SK-N-SH treated with all-trans-retinoic acid at 6 μM for 48 hours (cell line): ENCODE data around the gene SFPQ.
A peak's percentile ranks its signal among the peaks of the same experiment; 100 is the strongest.

Experiments
- ATAC-seq: fragments of 200-7000 bp; cut with Tn5 transposase; 3 replicates; pipeline ENCODE4 v1.9.1; 2020; ENCODE audit warnings: mild to moderate bottlenecking, moderate library complexity
- ARNTL ChIP-seq: fragments of 450-650 bp; formaldehyde crosslinking; IDR thresholded peaks from 2 replicates; pipeline ENCODE4 v1.5.0; 2020; ENCODE audit warnings: low read depth, mild to moderate bottlenecking, moderate library complexity, borderline replicate concordance
- CREB5 ChIP-seq: fragments of 250-450 bp; sonication (Bioruptor Pico); IDR thresholded peaks from 2 replicates; pipeline ENCODE4 v1.5.1; 2020; ENCODE audit warnings: low read depth, mild to moderate bottlenecking, moderate library complexity
- CSDC2 ChIP-seq: fragments of 250-450 bp; sonication (Bioruptor Pico); IDR thresholded peaks from 2 replicates; pipeline ENCODE4 v1.5.0; 2020; ENCODE audit warnings: mild to moderate bottlenecking, moderate library complexity
- CSRNP3 ChIP-seq: fragments of 250-450 bp; sonication (Bioruptor Pico); IDR thresholded peaks from 2 replicates; pipeline ENCODE4 v1.5.1; 2021; ENCODE audit warnings: mild to moderate bottlenecking, moderate library complexity
- ESRRG ChIP-seq: fragments of 250-450 bp; sonication (Bioruptor Pico); IDR thresholded peaks from 2 replicates; pipeline ENCODE4 v1.6.1; 2021; ENCODE audit warnings: mild to moderate bottlenecking
- GLIS3 ChIP-seq: fragments of 250-450 bp; sonication (Bioruptor Pico); IDR thresholded peaks from 2 replicates; pipeline ENCODE4 v1.5.0; 2020; ENCODE audit warnings: mild to moderate bottlenecking, moderate library complexity
- ISL1 ChIP-seq: fragments of 250-450 bp; sonication (Bioruptor Pico); IDR thresholded peaks from 2 replicates; pipeline ENCODE4 v2.1.2; 2022; ENCODE audit warnings: mild to moderate bottlenecking, moderate library complexity
- OSR1 ChIP-seq: fragments of 250-450 bp; sonication (Bioruptor Pico); IDR thresholded peaks from 2 replicates; pipeline ENCODE4 v1.8.0; 2022; ENCODE audit warnings: moderate library complexity, mild to moderate bottlenecking, inconsistent platforms
- PATZ1 ChIP-seq: fragments of 250-450 bp; sonication (Bioruptor Pico); IDR thresholded peaks from 2 replicates; pipeline ENCODE4 v1.8.0; 2020; ENCODE audit warnings: mild to moderate bottlenecking, moderate library complexity, borderline replicate concordance
- POU6F1 ChIP-seq: fragments of 250-450 bp; sonication (Bioruptor Pico); IDR thresholded peaks from 2 replicates; pipeline ENCODE4 v1.8.0; 2021; ENCODE audit warnings: low read depth, mild to moderate bottlenecking, moderate library complexity, borderline replicate concordance
- PPARA ChIP-seq: fragments of 250-450 bp; sonication (Bioruptor Pico); IDR thresholded peaks from 2 replicates; pipeline ENCODE4 v1.5.0; 2020; ENCODE audit warnings: mild to moderate bottlenecking, borderline replicate concordance
- RARB ChIP-seq: fragments of 250-450 bp; sonication (Bioruptor Pico); IDR thresholded peaks from 2 replicates; pipeline ENCODE4 v1.8.0; 2021; ENCODE audit warnings: mild to moderate bottlenecking, moderate library complexity
- SNAI2 ChIP-seq: fragments of 250-450 bp; sonication (Bioruptor Pico); IDR thresholded peaks from 2 replicates; pipeline ENCODE4 v1.5.0; 2020; ENCODE audit warnings: mild to moderate bottlenecking, moderate library complexity
- TCF4 ChIP-seq: fragments of 250-450 bp; sonication (Bioruptor Pico); IDR thresholded peaks from 2 replicates; pipeline ENCODE4 v1.8.0; 2021; ENCODE audit warnings: mild to moderate bottlenecking, moderate library complexity, borderline replicate concordance
- TOX ChIP-seq: fragments of 250-450 bp; sonication (Bioruptor Pico); IDR thresholded peaks from 2 replicates; pipeline ENCODE4 v1.8.0; 2021; ENCODE audit warnings: mild to moderate bottlenecking, moderate library complexity, borderline replicate concordance
- ZC3H10 ChIP-seq: fragments of 250-450 bp; sonication (Bioruptor Pico); IDR thresholded peaks from 2 replicates; pipeline ENCODE4 v1.5.1; 2021; ENCODE audit warnings: mild to moderate bottlenecking, moderate library complexity
- ZFP3 ChIP-seq: fragments of 250-450 bp; sonication (Bioruptor Pico); IDR thresholded peaks from 2 replicates; pipeline ENCODE4 v1.5.0; 2020; ENCODE audit warnings: mild to moderate bottlenecking, moderate library complexity
- ZFP30 ChIP-seq: fragments of 450-650 bp; formaldehyde crosslinking; IDR thresholded peaks from 2 replicates; pipeline ENCODE4 v1.5.0; 2022; ENCODE audit warnings: mild to moderate bottlenecking, moderate library complexity
- ZNF565 ChIP-seq: fragments of 450-650 bp; formaldehyde crosslinking; conservative IDR thresholded peaks from 2 replicates; pipeline ENCODE4 v1.5.0; 2020; ENCODE audit warnings: low read depth, mild to moderate bottlenecking, moderate library complexity
- ZNF70 ChIP-seq: fragments of 450-650 bp; formaldehyde crosslinking; IDR thresholded peaks from 2 replicates; pipeline ENCODE4 v1.5.0; 2020; ENCODE audit warnings: mild to moderate bottlenecking, moderate library complexity
- ZNF8 ChIP-seq: fragments of 450-650 bp; formaldehyde crosslinking; IDR thresholded peaks from 2 replicates; pipeline ENCODE4 v1.5.0; 2020; ENCODE audit warnings: mild to moderate bottlenecking, moderate library complexity

The SFPQ gene

GRCh38 chr1:35222322-35223083 lies 29.6 kb upstream of the SFPQ start (continued):
- TF ChIP-seq POU6F1 (CRISPR knock-in tag) (no peak), CREB5 (CRISPR knock-in tag) (no peak), SNAI2 (no peak)
- TF ChIP-seq, all 23 proteins: peak for 0

GRCh38 chr1:35220976-35221375 lies 28.0 kb upstream of the SFPQ start:
- ATAC-seq: peak; percentile 33; the same call in 1 of the 3 replicates
- TF ChIP-seq ZNF565: no peak
- TF ChIP-seq GLIS3 (CRISPR knock-in tag): no peak
- TF ChIP-seq SNAI2: no peak
- TF ChIP-seq CSDC2: no peak
- TF ChIP-seq TOX (CRISPR knock-in tag): no peak
- TF ChIP-seq ZNF70: 0 out of 2 replicates have a peak, but pooled peaks have one; percentile 13
- TF ChIP-seq ZC3H10 (CRISPR knock-in tag): no peak
- TF ChIP-seq, all 23 proteins: peak for 1

- no peak for ATAC-seq
- TF ChIP-seq ARNTL (CRISPR knock-in tag) (no peak), TOX (CRISPR knock-in tag) (no peak), PPARA (CRISPR knock-in tag) (no peak), ZC3H10 (CRISPR knock-in tag) (no peak), GLIS3 (CRISPR knock-in tag) (no peak), ISL1 (CRISPR knock-in tag) (no peak), ZNF8 (no peak), PATZ1 (no peak), ZFP30 (CRISPR knock-in tag) (no peak), TCF4 (CRISPR knock-in tag) (no peak), ZFP3 (CRISPR knock-in tag) (no peak), ZNF70 (no peak), CSDC2 (no peak), ESRRG (CRISPR knock-in tag) (no peak), OSR1 (no peak)
Observed at GRCh38 chr1:35215346-35215745, 22.4 kb upstream of the SFPQ start.

GRCh38 chr1:35211120-35211414 lies 18.1 kb upstream of the SFPQ start:
- TF ChIP-seq ZNF8: no peak
- no peak for TF ChIP-seq CSRNP3
- TF ChIP-seq RARB (CRISPR knock-in tag): no peak
- no peak for TF ChIP-seq ZNF565
- TF ChIP-seq, all 23 proteins: peak for 0
- no peak for ATAC-seq

- TF ChIP-seq CSRNP3 (no peak), OSR1 (no peak), GLIS3 (CRISPR knock-in tag) (no peak), PATZ1 (no peak)
- ATAC-seq: no peak; the same call in 1 of the 3 replicates
Observed at GRCh38 chr1:35210321-35211119, 17.6 kb upstream of the SFPQ start.
